ENCODE data around the gene ALX4. TPM values are rescaled to one million over a fixed set of nuclear protein-coding genes. Genes with fewer than 3 reads are reported as not detected.

The ALX4 gene
- total RNA-seq, 2 donors from 2014 or later = not detected

GRCh38 chr11:44229624-44230023 lies 80.3 kb downstream of the ALX4 start:
- intact Hi-C loops (cut with DNase I) = loop anchor here in 1 of 2 donors (5.0 kb wide), 1 partner anchor 478 kb away; no protein-coding TSS in a partner anchor
- no peak for DNase-seq (ENCODE audit: low spot score)

- intact Hi-C loops (cut with DNase I) = loop anchor here in 1 of 2 donors (5.0 kb wide), 1 partner anchor 478 kb away; no protein-coding TSS in a partner anchor
- DNase-seq (ENCODE audit: low spot score) = no peak
Observed at GRCh38 chr11:44229098-44229497, 80.8 kb downstream of the ALX4 start.

- DNase-seq (ENCODE audit: low spot score) = no peak
- intact Hi-C loops (cut with DNase I) = loop anchor here in 1 of 2 donors (5.0 kb wide), 1 partner anchor 479 kb away; no protein-coding TSS in a partner anchor
Observed at GRCh38 chr11:44228379-44228778, 81.6 kb downstream of the ALX4 start.

GRCh38 chr11:44226945-44227344 lies 83.0 kb downstream of the ALX4 start:
- intact Hi-C loops (cut with DNase I) = loop anchor here in 1 of 2 donors (1.0 to 5.0 kb wide), 2 partner anchors 17 to 480 kb away; no protein-coding TSS in a partner anchor
- DNase-seq (ENCODE audit: low spot score) = no peak

GRCh38 chr11:44226490-44226889 lies 83.4 kb downstream of the ALX4 start:
- no peak for DNase-seq (ENCODE audit: low spot score)
- intact Hi-C loops (cut with DNase I) = loop anchor here in 1 of 2 donors (5.0 kb wide), 1 partner anchor 481 kb away; no protein-coding TSS in a partner anchor

GRCh38 chr11:44224867-44225501 lies 85.0 kb downstream of the ALX4 start:
- no peak for DNase-seq (ENCODE audit: low spot score)
- intact Hi-C loops (cut with DNase I) = loop anchor here in 1 of 2 donors (5.0 kb wide), 1 partner anchor 482 kb away; no protein-coding TSS in a partner anchor

GRCh38 chr11:44223238-44223637 lies 86.7 kb downstream of the ALX4 start:
- intact Hi-C loops (cut with DNase I) = no loop called here
- DNase-seq (ENCODE audit: low spot score) = no peak

GRCh38 chr11:44221992-44222391 lies 87.9 kb downstream of the ALX4 start:
- intact Hi-C loops (cut with DNase I) = no loop called here
- no peak for DNase-seq (ENCODE audit: low spot score)

GRCh38 chr11:44221456-44221855 lies 88.5 kb downstream of the ALX4 start:
- intact Hi-C loops (cut with DNase I) = no loop called here
- no peak for DNase-seq (ENCODE audit: low spot score)

- intact Hi-C loops (cut with DNase I) = loop anchor here in 1 of 2 donors (5.0 kb wide), 1 partner anchor 1417 kb away; no protein-coding TSS in a partner anchor
- DNase-seq (ENCODE audit: low spot score) = no peak
Observed at GRCh38 chr11:44219830-44220796, 89.8 kb downstream of the ALX4 start.

GRCh38 chr11:44217432-44217831 lies 92.5 kb downstream of the ALX4 start:
- DNase-seq (ENCODE audit: low spot score) = no peak
- intact Hi-C loops (cut with DNase I) = loop anchor here in 1 of 2 donors (5.0 kb wide), 1 partner anchor 1420 kb away; no protein-coding TSS in a partner anchor

GRCh38 chr11:44213148-44213547 lies 96.8 kb downstream of the ALX4 start:
- DNase-seq (ENCODE audit: low spot score) = no peak
- intact Hi-C loops (cut with DNase I) = no loop called here

GRCh38 chr11:44212128-44212527 lies 97.8 kb downstream of the ALX4 start:
- no peak for DNase-seq (ENCODE audit: low spot score)
- intact Hi-C loops (cut with DNase I) = no loop called here

Other genes starting within 250 kb of the ALX4 start
- gene ACCS, start 243.9 kb downstream of the ALX4 start, total RNA-seq = 10 to 100 TPM; 18.5 to 30.5 TPM
- 10 to 100 TPM; 60.1 to 62.8 TPM for gene EXT2, start 214.5 kb downstream of the ALX4 start, total RNA-seq

Measured in posterior vena cava (tissue), 2 donors.